Activated CD4-positive, CD25-positive, alpha-beta regulatory T cell (primary cell): Measurements from ENCODE around the gene ZSWIM1.
"Not testable (repeated sequence)": the region's sequence is repeated elsewhere in the genome, so short reads cannot be mapped to it uniquely, and the experiment has no call there.

Experiments used
- DNase-seq, 4 experiments: peaks; one replicate each; lab custom pipeline; 2025; lab: John Stamatoyannopoulos, UW

ZSWIM1 gene

DNA sequence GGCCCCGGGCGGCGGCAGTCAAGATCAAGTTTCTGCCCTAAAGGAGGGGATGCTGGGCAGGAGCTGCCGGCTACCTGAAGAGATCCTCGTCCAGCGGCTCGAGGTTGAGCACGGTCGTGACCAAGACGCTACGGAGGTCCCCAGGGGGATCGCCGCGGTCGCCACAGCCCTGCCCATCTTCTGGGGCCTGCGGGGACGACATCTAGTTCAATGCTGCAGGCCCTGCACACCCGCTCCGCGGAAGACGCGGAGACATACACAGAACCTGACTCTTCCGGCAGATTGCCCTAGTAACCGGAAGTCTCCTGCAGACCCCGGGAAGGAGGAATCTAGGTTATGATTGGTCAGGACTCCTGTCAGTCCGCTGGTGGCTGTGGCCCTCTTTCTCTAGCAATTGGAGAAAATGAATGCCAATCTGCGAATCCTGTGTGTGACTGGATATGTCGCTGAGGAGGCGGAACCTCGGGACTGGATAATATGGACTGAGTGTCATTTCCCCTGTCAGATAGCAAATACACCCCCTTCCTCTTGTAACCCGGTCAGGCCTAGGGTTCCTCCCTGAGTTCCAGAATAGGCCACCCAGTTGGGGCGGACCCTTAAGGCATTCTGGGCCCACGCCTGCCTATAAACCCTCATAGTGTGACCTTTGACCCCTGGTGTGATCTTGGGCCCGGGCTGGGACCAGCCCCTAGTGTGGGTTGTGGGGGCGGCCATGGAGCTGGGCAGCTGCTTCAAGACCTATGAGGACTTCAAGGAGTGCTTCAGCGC, 23.7 kb upstream of the ZSWIM1 start, which contains the start of the genes ACOT8 and ZSWIM3:
ACOT8 (minus strand) TSS at position 279 of the 768 bp plus-strand sequence; CDS start at position 202, 77 bp downstream.
ZSWIM3 (plus strand) TSS at position 501 of the 768 bp plus-strand sequence; CDS start at position 713, 212 bp downstream.
- peak; percentile 66 to 85 (median 83) for DNase-seq

DNA sequence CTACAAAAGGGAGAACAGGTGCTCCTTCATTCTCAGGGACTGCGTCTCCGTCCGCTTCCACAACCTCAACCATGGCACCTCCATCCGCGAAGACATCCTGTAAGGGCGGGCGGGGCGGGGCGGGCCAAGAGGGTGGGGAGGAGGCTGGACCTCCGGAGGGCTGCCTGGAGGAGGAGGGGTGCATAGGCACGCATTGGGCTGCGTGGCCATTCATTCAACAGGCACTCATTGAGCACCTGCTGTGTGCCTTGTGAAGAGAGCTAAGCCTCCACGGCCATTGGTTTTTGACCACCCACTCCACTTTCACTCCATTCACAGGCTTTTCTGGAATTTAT, 23.2 kb upstream of the ZSWIM1 start:
- peak in 2 of 4 experiments; percentile 21 to 55 for DNase-seq

GRCh38 chr20:45859916-45860315, 21.1 kb upstream of the ZSWIM1 start:
- DNase-seq = no peak

DNA sequence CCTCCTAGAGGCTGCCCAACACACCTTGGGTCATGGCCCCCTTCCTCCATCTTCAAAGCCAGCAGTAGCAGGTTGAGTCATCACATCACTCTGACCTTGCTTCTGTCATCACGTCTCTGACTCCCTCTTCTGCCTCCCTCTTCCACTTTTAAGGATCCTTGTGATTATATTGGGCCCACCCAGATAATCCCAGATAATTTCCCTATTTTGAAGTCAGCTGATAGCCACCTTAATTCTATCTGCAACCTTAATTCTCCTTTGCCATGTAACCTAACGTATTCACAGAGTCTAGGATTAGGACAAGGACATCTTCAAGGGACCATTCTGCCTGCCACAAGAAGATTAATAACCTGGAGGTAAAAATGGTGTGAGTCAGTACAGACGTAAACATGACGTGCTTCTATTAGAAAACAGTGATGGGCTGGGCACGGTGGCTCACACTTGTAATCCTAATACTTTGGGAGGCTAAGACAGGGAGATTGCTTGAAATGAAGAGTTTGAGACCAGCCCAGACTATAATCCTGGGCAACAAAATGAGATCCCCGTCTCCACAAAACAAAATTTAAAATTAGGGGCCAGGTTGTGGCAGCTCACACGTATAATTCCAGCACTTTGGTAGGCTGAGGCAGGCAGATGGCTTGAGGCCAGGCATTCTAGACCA, 20.3 kb upstream of the ZSWIM1 start:
- DNase-seq = no peak

DNA sequence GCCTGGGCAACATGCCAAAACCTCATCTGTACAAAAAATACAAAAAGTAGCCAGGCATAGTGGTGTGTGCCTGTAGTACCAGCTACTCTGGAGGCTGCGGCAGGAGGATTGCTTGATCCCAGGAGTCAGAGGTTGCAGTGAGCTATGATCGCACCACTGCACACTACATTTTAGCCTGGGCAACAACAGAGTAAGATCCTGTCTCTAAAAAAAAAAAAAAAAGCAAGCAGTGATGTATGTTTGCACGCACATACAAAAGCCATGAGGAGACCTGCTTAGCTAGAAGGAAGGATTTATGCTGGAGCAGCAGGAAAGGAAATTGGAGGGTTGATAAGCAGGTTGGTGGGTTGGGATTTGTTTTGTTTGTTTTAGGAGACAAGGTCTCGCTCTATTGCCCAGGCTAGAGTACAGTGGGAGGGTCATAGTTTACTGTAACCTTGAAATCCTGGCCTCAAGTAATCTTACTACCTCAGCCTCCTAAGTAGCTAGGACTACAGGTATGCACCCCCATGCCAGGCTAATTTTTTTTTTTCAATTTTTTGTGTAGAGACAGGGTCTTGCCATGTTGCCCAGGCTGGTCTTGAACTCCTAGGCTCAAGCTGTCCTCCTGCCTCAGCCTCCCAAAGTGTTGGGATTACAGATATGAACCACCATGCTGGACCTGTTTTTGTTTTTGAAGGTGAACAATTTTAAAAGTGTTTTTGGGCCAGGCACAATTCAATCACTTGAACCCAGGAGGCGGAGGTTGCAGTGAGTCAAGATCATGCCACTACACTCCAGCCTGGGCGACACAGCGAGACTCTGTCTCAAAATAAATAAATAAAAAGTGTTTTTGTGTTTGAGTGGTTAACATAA, 19.6 kb upstream of the ZSWIM1 start:
- DNase-seq = no peak

DNA sequence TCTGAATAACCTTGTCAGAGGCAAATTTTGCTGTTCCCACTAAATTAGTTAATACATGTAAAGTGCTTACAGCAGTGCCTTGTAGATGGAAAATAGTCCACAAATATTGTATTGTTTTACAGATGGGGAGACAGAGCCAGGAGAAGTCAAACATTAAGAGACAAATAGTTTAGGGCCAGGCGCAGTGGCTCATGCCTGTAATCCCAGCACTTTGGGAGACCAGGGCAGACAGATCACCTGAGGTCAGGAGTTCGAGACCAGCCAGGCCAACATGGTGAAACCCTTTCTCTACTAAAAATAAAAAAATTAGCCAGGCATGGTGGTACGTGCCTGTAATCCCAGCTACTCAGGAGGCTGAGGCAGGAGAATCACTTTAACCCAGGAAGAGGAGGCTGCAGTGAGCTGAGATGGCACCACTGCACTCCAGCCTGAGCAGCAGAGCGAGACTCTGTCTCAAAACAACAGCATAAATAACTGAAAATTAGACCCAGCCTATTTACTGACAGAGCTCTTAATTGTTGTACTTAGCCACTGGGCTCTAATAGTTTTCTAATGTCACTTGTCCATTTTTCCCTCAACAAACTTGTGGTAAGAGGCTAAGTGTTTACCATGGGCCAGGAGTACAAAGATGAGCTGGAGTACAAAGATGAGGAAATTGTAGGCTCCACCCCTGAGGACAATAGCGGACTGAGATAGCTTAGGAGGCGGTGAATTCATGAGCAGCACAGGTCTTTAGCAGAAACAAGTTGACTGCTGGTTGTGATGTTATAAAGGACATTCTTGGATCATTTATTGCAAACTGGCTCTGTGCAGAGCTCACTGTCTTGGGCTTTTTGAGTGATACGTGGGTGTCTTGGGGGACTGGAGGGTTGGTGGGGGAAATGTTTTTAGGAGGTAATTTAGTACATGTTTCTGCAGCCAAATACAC, 17.2 kb upstream of the ZSWIM1 start:
- DNase-seq = no peak

GRCh38 chr20:45866454-45866853, 14.6 kb upstream of the ZSWIM1 start:
- DNase-seq = no peak

- DNase-seq = no peak
These were observed 13.8 kb upstream of the ZSWIM1 start for GRCh38 chr20:45867136-45867818.

GRCh38 chr20:45867819-45868176, 13.2 kb upstream of the ZSWIM1 start:
- no peak for DNase-seq

- no peak for DNase-seq
These were observed 8.4 kb upstream of the ZSWIM1 start for GRCh38 chr20:45872626-45873025.

DNA sequence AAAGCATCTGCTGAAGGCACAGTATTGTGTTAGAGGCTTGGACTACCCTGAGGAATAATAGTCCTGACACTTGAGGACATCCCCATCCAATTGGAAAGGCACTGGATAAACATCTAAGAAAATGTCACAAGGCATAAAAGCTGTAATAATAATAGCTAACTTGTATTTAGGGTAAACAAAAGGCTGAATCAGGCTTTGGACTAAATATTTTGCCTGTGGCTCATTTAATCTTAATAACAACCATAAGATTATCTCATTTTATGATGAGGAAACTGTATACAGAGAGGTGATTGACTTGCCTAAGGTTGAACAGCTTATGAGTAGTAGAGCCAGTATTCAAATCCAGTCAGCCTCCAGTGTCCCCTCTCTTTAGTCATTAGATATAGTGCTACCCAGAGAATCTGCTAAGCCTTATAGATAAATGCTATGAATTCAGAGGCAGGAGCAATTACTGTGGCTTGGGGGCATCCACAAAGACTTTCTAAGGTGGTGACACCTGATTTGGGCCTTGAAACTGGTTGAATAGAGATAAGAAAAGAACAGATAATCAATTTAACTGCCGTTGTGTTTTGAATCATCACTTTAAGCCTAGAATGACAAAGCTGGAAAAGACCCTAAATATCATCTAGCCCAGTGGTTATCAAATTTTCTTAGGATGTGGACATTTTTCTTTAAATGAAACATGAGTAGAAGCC, 7.5 kb upstream of the ZSWIM1 start:
- DNase-seq = no peak

DNA sequence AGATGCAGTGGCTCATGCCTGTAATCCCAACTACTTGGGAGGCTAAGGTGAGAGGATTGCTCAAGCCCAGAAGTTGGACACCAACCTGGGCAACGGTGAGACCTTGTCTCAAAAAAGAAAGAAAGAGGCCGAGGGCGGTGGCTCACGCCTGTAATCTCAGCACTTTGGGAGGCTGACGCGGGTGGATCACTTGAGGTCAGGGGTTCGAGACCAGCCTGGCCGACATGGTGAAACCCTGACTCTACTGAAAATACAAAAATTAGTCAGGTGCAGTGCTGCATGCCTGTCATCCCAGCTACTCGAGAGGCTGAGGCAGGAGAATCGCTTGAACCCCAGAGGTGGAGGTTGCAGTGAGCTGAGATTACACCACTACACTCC, 6.9 kb upstream of the ZSWIM1 start:
- DNase-seq = not testable (repeated sequence)

DNA sequence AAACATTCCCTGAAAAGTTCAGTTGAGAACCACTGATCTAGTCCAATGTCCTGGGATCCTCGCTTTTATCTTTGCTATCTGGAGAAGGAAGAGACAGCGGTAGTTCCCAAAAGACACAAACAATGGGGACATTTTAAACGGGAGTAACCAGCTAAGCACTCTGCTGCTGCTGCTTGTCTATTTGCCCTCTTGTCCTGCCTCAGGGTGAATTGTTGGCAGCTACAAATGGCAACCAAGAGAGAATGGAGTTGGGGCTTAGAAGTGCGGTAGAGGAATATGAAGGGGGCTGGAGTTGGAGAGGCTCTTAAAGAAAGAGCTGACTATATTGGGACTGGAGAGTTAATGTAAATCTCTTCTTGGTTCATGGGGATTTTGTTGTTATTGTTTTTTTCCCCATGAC, 6.5 kb upstream of the ZSWIM1 start:
- DNase-seq = no peak

DNA sequence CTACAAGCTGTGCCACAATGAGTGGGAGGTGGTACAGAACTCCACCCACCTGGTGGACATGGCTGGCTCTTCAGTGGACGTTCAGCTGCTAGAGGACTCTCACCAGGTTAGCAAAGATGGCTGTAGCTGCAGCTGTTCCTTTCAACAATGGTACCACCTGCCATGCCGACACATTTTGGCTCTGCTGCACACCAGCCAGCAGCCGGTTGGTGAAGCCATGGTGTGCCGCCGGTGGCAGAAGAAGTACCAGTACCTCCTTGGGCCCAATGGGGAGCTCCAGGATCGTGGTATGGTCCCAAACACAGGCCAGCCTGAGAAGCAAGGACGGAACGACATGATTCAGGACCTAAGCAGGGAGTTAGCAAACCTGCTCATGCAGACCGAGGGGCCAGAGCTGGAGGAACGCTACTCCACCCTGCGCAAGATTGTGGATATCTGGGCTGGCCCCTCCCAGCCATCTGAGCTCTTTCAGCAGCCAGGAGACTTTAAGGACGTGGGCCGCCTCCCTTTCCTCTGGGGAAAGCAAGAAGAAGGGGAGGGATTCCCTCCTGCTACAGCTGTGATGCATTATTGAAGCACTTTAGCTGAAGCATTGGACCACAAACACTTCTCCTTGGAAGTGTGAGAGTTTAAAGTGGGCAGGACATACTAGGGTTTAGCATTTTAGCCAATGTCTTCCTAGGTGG, 2.8 kb upstream of the ZSWIM1 start:
- no peak for DNase-seq

- no peak for DNase-seq
These were observed 1.6 kb downstream of the ZSWIM1 start for GRCh38 chr20:45882469-45883099.

- no peak for DNase-seq
These were observed 2.1 kb downstream of the ZSWIM1 start for GRCh38 chr20:45883100-45883469.

- no peak for DNase-seq
These were observed 5.7 kb downstream of the ZSWIM1 start for GRCh38 chr20:45886590-45887345.

DNA sequence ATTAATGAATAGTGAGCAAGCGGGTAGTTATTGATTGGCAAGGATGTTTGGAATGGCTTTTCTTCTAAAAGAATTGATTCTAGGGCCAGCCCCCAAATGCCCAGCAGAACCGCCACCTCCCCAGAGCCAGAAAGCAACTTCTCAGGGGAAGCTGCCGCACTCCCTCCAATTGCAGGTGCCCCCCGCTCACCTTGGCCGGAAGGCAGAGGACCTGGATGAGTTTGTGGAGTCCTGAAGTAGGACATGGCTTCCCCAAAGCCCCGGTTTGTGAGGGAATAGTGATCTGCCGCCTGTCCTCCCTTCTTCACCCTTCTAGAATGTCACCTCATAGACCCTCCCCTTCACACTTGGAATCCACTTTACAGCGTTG, 6.3 kb downstream of the ZSWIM1 start, which contains the start of gene SPATA25:
SPATA25 (minus strand) TSS at position 277 of the 370 bp plus-strand sequence; CDS start at position 245, 32 bp downstream.
- DNase-seq = no peak
